Erythroblast (primary cell): ENCODE measurements around the gene CENPF.

Experiments
- GATA1 ChIP-seq: IDR thresholded peaks from 2 replicates; pipeline ENCODE4 v1.6.1; 2011; ENCODE audit warnings: low read depth, mild to moderate bottlenecking, control low read depth, low read length, moderate library complexity
- POLR2A ChIP-seq: IDR thresholded peaks from 2 replicates; pipeline ENCODE4 v1.6.1; 2011; ENCODE audit warnings: mild to moderate bottlenecking, low read length

- TF ChIP-seq POLR2A (no peak), GATA1 (no peak)
These were observed 31.3 kb downstream of the CENPF start for GRCh38 chr1:214634267-214634666.
